Upper lobe of right lung (tissue), 1 donor: ENCODE data around the gene PRSS27. TPM values are rescaled to one million over a fixed set of nuclear protein-coding genes. Genes with fewer than 3 reads are reported as not detected.

ENCODE experiments used
- ATAC-seq: fragments of 200-7000 bp; cut with Tn5 transposase; one replicate; pipeline ENCODE4 v1.9.1; 2020; ENCODE audit warnings: mild to moderate bottlenecking, moderate library complexity
- DNase-seq: peaks from one replicate; pipeline ENCODE4 v3.0.0-alpha.2; 2020
- H3K27ac ChIP-seq: fragments of 200-600 bp; one replicate; pipeline ENCODE4 v1.8.0; 2022
- H3K27me3 ChIP-seq: fragments of 200-600 bp; one replicate; pipeline ENCODE4 v1.8.0; 2022; ENCODE audit warnings: mild to moderate bottlenecking
- H3K36me3 ChIP-seq: fragments of 200-600 bp; one replicate; pipeline ENCODE4 v1.8.0; 2022
- H3K4me1 ChIP-seq: fragments of 200-600 bp; one replicate; pipeline ENCODE4 v1.8.0; 2022
- H3K4me3 ChIP-seq: fragments of 200-600 bp; one replicate; pipeline ENCODE4 v1.8.0; 2022; ENCODE audit warnings: mild to moderate bottlenecking
- H3K9me3 ChIP-seq: fragments of 200-600 bp; one replicate; pipeline ENCODE4 v1.8.0; 2022
- CTCF ChIP-seq: fragments of 200-600 bp; IDR thresholded peaks from one replicate; pipeline ENCODE4 v1.8.0; 2022; ENCODE audit warnings: antibody characterized with exemption
- intact Hi-C: fragments of 100-400 bp; cut with DNase I; formaldehyde crosslinking; loops from one replicate; pipeline ENCODE4 v1.11.0; 2022
- total RNA-seq: library from RNA; stranded (reverse); fragmentation: NEBNext Ultra II Directional; extraction: Animal tissue kit (Norgen Biotek cat#: 25700); gene quantifications from one replicate; pipeline ENCODE4 v1.2.1, GENCODE V29; 2021
- donor health status: DM: no; HTN: yes; CAD: no; lungs with severe emphysema.

The PRSS27 gene
- total RNA-seq, 1 donor from 2014 or later: 0.81 TPM

- DNase-seq (no peak), ATAC-seq (no peak)
- no peaks in the 10 kb centered on the region for H3K36me3 ChIP-seq
- no peaks in the 10 kb centered on the region for H3K9me3 ChIP-seq
- H3K27me3 ChIP-seq: no peaks in the 10 kb centered on the region
- no peaks in the 10 kb centered on the region for H3K4me1 ChIP-seq
- intact Hi-C loops: no loop called here
- H3K27ac ChIP-seq: no peak overlapping the region
- no peak for TF ChIP-seq CTCF
- no peak overlapping the region for H3K4me3 ChIP-seq
These were observed 19.8 kb upstream of the PRSS27 start for GRCh38 chr16:2739625-2740430.

GRCh38 chr16:2738615-2739014, 18.6 kb upstream of the PRSS27 start:
- Histone ChIP-seq H3K4me3 (no peak overlapping the region), H3K27me3 (no peaks in the 10 kb centered on the region), H3K36me3 (no peaks in the 10 kb centered on the region), H3K9me3 (no peaks in the 10 kb centered on the region), H3K4me1 (no peaks in the 10 kb centered on the region), H3K27ac (no peak overlapping the region)
- no peak for TF ChIP-seq CTCF
- DNase-seq (no peak), ATAC-seq (no peak)
- intact Hi-C loops: no loop called here

GRCh38 chr16:2737895-2738418, 17.9 kb upstream of the PRSS27 start:
- no peaks in the 10 kb centered on the region for H3K4me1 ChIP-seq
- H3K36me3 ChIP-seq: no peaks in the 10 kb centered on the region
- intact Hi-C loops: no loop called here
- no peak for TF ChIP-seq CTCF
- ATAC-seq (no peak), DNase-seq (no peak)
- no peaks in the 10 kb centered on the region for H3K27me3 ChIP-seq
- H3K27ac ChIP-seq: no peak overlapping the region
- H3K9me3 ChIP-seq: no peaks in the 10 kb centered on the region
- H3K4me3 ChIP-seq: no peak overlapping the region

GRCh38 chr16:2737238-2737605, 17.2 kb upstream of the PRSS27 start:
- no peak for TF ChIP-seq CTCF
- no peaks in the 10 kb centered on the region for H3K27me3 ChIP-seq
- intact Hi-C loops: no loop called here
- ATAC-seq (no peak), DNase-seq (no peak)
- H3K36me3 ChIP-seq: no peaks in the 10 kb centered on the region
- no peak overlapping the region for H3K27ac ChIP-seq
- no peaks in the 10 kb centered on the region for H3K9me3 ChIP-seq
- H3K4me1 ChIP-seq: no peaks in the 10 kb centered on the region
- H3K4me3 ChIP-seq: no peak overlapping the region

- no peak for TF ChIP-seq CTCF
- Histone ChIP-seq H3K9me3 (no peaks in the 10 kb centered on the region), H3K4me3 (no peak overlapping the region), H3K36me3 (no peaks in the 10 kb centered on the region), H3K27me3 (no peaks in the 10 kb centered on the region), H3K4me1 (no peaks in the 10 kb centered on the region), H3K27ac (no peak overlapping the region)
- no peak for ATAC-seq
- intact Hi-C loops: no loop called here
- DNase-seq: no peak
These were observed 16.6 kb upstream of the PRSS27 start for GRCh38 chr16:2736476-2737237.
